GM21423 (cell line): ENCODE results near the gene GNB2.
"Not testable (repeated sequence)": the region's sequence is repeated elsewhere in the genome, so short reads cannot be mapped to it uniquely, and the experiment has no call there.

ENCODE experiments used
- ATAC-seq: cut with Tn5 transposase; IDR thresholded peaks from one replicate; pipeline ENCODE4 v1.9.1; 2021; ENCODE audit warnings: mild to moderate bottlenecking, moderate library complexity; ENCODE audit not compliant: unreplicated experiment

GNB2 gene

DNA sequence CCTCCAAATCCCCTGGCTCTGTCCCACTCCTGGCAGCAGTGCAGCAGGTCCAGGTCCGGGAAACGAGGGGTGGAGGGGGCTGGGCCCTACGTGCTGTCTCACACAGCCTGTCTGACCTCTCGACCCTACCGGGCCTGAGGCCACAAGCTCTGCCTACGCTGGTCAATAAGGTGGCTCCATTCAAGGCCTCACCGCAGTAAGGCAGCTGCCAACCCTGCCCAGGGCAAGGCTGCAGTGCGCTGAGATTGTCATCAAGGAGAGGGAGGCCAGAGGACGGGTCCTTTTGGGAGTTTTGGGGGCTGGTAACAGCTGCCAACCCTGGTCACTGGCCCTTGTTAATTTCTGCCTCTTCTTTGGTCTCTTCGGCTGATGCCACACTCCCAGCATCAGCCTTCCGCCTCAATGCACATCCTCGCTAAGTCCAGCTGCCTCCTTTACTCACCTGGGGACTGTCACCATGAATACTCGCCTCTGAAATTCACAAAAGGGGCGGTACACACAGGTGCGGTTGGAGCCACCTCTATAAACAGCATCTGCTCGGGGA lies 50.3 kb downstream of the GNB2 start:
- ATAC-seq = no peak

DNA sequence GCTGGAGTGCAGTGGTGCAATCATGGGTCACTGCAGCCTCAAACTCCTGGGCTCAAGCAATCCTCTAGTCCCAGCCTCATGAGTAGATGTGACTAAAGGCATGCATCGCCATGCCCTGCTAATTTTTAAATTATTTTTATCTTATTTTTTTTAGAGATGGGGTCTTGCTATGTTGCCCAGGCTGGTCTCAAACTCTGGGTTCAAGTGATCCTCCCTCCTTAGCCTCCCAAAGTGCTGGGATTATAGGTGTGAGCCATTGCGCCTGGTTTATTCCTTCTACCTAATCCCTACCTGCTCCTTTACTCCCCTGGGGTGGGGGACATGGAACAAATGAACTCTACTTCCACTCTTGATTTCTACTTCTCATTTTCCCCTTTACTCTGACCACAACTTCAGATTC lies 50.8 kb downstream of the GNB2 start:
- ATAC-seq = not testable (repeated sequence)

DNA sequence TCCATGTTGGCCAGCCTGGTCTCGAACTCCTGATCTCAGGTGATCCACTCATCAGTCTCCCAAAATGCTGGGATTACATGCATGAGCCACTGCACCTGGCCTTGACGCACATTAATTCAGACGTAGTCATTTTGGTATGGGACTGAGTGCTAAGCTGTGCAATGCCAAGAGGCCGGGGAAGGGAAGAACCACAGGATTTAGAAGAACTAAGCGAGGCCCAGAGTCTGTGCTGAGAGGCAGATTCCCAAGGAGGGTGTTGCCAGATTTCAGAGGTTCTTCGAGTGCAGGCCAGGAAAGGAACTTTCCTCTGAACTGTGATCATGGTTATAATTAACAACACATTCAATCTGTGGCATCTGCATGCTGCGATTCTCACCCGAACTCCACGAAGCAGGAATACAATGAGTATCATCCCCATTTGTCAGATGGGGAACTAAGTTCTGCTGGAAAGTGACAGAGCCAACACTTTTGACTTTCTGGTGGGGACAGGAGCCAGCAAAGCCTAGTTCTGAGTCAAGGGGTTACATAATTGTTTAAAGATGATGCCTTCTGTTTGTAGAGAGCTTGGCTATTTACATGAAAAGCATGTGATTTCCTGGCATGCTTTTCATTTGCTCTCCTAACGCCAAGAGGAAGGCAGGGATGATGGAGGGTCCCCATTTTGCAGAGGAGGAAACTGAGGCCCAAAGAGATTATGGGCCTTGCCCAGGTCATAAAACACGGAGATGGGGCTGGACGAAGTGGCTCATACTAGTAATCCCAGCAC lies 53.6 kb downstream of the GNB2 start:
- no peak for ATAC-seq

DNA sequence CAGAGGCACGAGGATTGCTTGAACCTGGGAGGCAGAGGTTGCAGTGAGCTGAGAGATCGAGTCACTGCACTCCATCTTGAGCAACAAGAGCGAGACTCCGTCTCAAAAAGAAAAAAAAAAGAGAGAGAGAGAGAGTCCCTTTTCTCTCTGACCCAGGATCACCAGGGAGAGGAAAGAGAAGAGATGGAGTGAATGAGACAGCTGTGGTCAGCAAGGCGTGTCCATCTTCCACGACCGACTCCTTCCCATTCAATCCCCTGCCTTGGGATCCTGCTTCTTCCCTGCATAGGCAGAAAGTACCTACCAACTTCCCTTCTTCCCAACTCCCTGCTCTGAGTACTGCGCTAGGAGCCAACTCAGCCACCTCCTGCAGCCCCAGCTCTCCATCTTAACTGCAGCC lies 54.7 kb downstream of the GNB2 start:
- ATAC-seq = no peak
